Lower leg skin (tissue), 4 donors: ENCODE results near the gene KCTD5. TPM values are rescaled to one million over a fixed set of nuclear protein-coding genes. Genes with fewer than 3 reads are reported as not detected.

Experiments
- DNase-seq, 2 donors: peaks; one replicate each; pipeline ENCODE4 v3.0.0-alpha.2; 2019; ENCODE audit warnings: low spot score in 2 of 2
- H3K4me3 ChIP-seq: fragments of 200-600 bp; sonication (generic); 2 replicates; pipeline ENCODE4 v1.5.1; 2017; ENCODE audit warnings: mild to moderate bottlenecking, low read depth; ENCODE audit not compliant: poor library complexity, severe bottlenecking
- CTCF ChIP-seq, 3 donors: fragments of 450-650 bp; IDR thresholded peaks; one replicate each; pipeline ENCODE4 v1.5.1; 2016; ENCODE audit warnings: antibody characterized with exemption in 3 of 3, mild to moderate bottlenecking in 3 of 3, moderate library complexity in 2 of 3
- POLR2A ChIP-seq, 2 donors: fragments of 450-650 bp; IDR thresholded peaks; one replicate each; pipeline ENCODE4 v1.6.1; 2016 to 2017; ENCODE audit warnings: antibody characterized with exemption in 2 of 2, mild to moderate bottlenecking in 1 of 2, moderate library complexity in 1 of 2
- WGBS, 2 donors: methylation state at CpG; one replicate each; pipeline ENCODE4 v1.1.5; 2018; 5-methylcytosine and 5-hydroxymethylcytosine counted together
- intact Hi-C: fragments of 100-400 bp; cut with DNase I; formaldehyde crosslinking; loops from one replicate; pipeline ENCODE4 v1.15.0; 2023; ENCODE audit warnings: low total_unique reads
- total RNA-seq, 4 donors: library from RNA; depleted of rRNA; stranded (reverse); fragments of >200 nt; gene quantifications; one replicate each; pipeline ENCODE4 v1.1.0, GENCODE V29; 2016

KCTD5 gene
- total RNA-seq, 4 donors from 2014 or later, result 34.9 to 61.9 (median 51.1) TPM

- intact Hi-C loops, result no loop called here
Measured at GRCh38 chr16:2705351-2705750, 23.0 kb downstream of the KCTD5 start.

GRCh38 chr16:2706085-2706484 is 23.8 kb downstream of the KCTD5 start:
- H3K4me3 ChIP-seq, result no peak overlapping the region
- TF ChIP-seq POLR2A (IDR thresholded peaks at IDR 0.05), result no peak
- no peak for TF ChIP-seq CTCF (IDR thresholded peaks at IDR 0.05)
- WGBS, 2 donors, result 88% methylated on average over 12 of the region's 17 CpGs; no CpG with 5 or more reads in 1 of the 2 donors
- DNase-seq, result no peak
- intact Hi-C loops, result no loop called here

More at GRCh38 chr16:2705351-2705750, 23.0 kb downstream of the KCTD5 start:
- no peak for TF ChIP-seq CTCF (IDR thresholded peaks at IDR 0.05)
- no peak for TF ChIP-seq POLR2A (IDR thresholded peaks at IDR 0.05)
- DNase-seq, result no peak
- H3K4me3 ChIP-seq, result no peak overlapping the region
- 91 to 92% methylated on average over 10 of the region's 10 CpGs for WGBS, 2 donors

GRCh38 chr16:2706611-2707311 is 24.4 kb downstream of the KCTD5 start:
- WGBS, 2 donors, result 94 to 95% methylated on average over 20 to 22 of the region's 22 CpGs
- no peak overlapping the region for H3K4me3 ChIP-seq
- intact Hi-C loops, result no loop called here
- DNase-seq, result no peak
- no peak for TF ChIP-seq CTCF (IDR thresholded peaks at IDR 0.05)
- no peak for TF ChIP-seq POLR2A (IDR thresholded peaks at IDR 0.05)

GRCh38 chr16:2707368-2708289 is 25.3 kb downstream of the KCTD5 start:
- 91 to 92% methylated on average over 50 to 51 of the region's 51 CpGs for WGBS, 2 donors
- intact Hi-C loops, result no loop called here
- no peak for DNase-seq
- no peak overlapping the region for H3K4me3 ChIP-seq
- TF ChIP-seq POLR2A (IDR thresholded peaks at IDR 0.05), result no peak
- no peak for TF ChIP-seq CTCF (IDR thresholded peaks at IDR 0.05)

GRCh38 chr16:2708290-2708639 is 25.9 kb downstream of the KCTD5 start:
- TF ChIP-seq POLR2A (IDR thresholded peaks at IDR 0.05), result no peak
- no peak for TF ChIP-seq CTCF (IDR thresholded peaks at IDR 0.05)
- WGBS, 2 donors, result 92 to 94% methylated on average over 14 of the region's 14 CpGs
- intact Hi-C loops, result no loop called here

More at GRCh38 chr16:2708290-2708639, 25.9 kb downstream of the KCTD5 start:
- no peak for DNase-seq
- no peak overlapping the region for H3K4me3 ChIP-seq
